ENCODE results near the gene GTPBP2. TPM values are rescaled to one million over a fixed set of nuclear protein-coding genes. Genes with fewer than 3 reads are reported as not detected.
A peak's percentile ranks its signal among the peaks of the same experiment; 100 is the strongest.

Gene GTPBP2
- total and polyA plus RNA-seq, 10 donors, result 29.6 to 100 (median 59.9) TPM

GRCh38 chr6:43624786-43625288, 4.2 kb downstream of the GTPBP2 start:
- peaks cover 0 to 68% (median 60%) of the 10 kb centered on the region in 6 donors for H3K36me3 ChIP-seq
- WGBS, 5 donors, result 93 to 96% (median 95%) methylated on average over 7 of the region's 7 CpGs
- no peak overlapping the region for H3K4me3 ChIP-seq
- H3K4me1 ChIP-seq, result peaks cover 10 to 37% (median 25%) of the 10 kb centered on the region in 6 donors
- no peak for DNase-seq
- H3K27me3 ChIP-seq (replicated peaks in 1 of 7), result no peaks in the 10 kb centered on the region
- H3K27ac ChIP-seq, result no peak overlapping the region
- no peaks in the 10 kb centered on the region for H3K9me3 ChIP-seq
- TF ChIP-seq POLR2A (IDR thresholded peaks at IDR 0.05), result no peak
- TF ChIP-seq CTCF (IDR thresholded peaks at IDR 0.05 in 8 of 11, conservative IDR thresholded peaks at IDR 0.05 in 3 of 11), result no peak
- no peak for TF ChIP-seq POLR2AphosphoS5 (IDR thresholded peaks at IDR 0.05)
- intact Hi-C loops (cut with DNase I; ENCODE audit: low total_unique reads), result no loop called here

- no peaks in the 10 kb centered on the region for H3K9me3 ChIP-seq
- intact Hi-C loops (cut with DNase I; ENCODE audit: low total_unique reads), result no loop called here
- TF ChIP-seq POLR2A (IDR thresholded peaks at IDR 0.05) (no peak), POLR2AphosphoS5 (IDR thresholded peaks at IDR 0.05) (peak in 2 of 3 donors; percentile 25 to 58), CTCF (IDR thresholded peaks at IDR 0.05 in 8 of 11, conservative IDR thresholded peaks at IDR 0.05 in 3 of 11) (no peak)
Measured at GRCh38 chr6:43623880-43624785, 4.9 kb downstream of the GTPBP2 start.

GRCh38 chr6:43622541-43622940, 6.5 kb downstream of the GTPBP2 start:
- H3K4me3 ChIP-seq, result no peak overlapping the region
- peaks cover 8 to 23% (median 17%) of the 10 kb centered on the region in 6 donors for H3K4me1 ChIP-seq
- H3K27ac ChIP-seq, result no peak overlapping the region
- TF ChIP-seq CTCF (IDR thresholded peaks at IDR 0.05 in 8 of 11, conservative IDR thresholded peaks at IDR 0.05 in 3 of 11) (no peak), POLR2AphosphoS5 (IDR thresholded peaks at IDR 0.05) (peak; percentile 28 to 69 (median 32))
- DNase-seq, result peak; percentile 61
- no peaks in the 10 kb centered on the region for H3K9me3 ChIP-seq
- no peaks in the 10 kb centered on the region for H3K27me3 ChIP-seq (replicated peaks in 1 of 7)
- intact Hi-C loops (cut with DNase I; ENCODE audit: low total_unique reads), result no loop called here
- peaks cover 0 to 91% (median 70%) of the 10 kb centered on the region in 6 donors for H3K36me3 ChIP-seq
- WGBS, 5 donors, result 94 to 99% (median 97%) methylated on average over 9 to 10 of the region's 10 CpGs

More at GRCh38 chr6:43623880-43624785, 4.9 kb downstream of the GTPBP2 start:
- Histone ChIP-seq H3K36me3 (peaks cover 0 to 75% (median 62%) of the 10 kb centered on the region in 6 donors), H3K27me3 (replicated peaks in 1 of 7) (no peaks in the 10 kb centered on the region), H3K4me3 (no peak overlapping the region), H3K4me1 (peaks cover 10 to 34% (median 25%) of the 10 kb centered on the region in 6 donors), H3K27ac (no peak overlapping the region)
- peak; percentile 47 for DNase-seq
- WGBS, 5 donors, result 91 to 97% (median 95%) methylated on average over 8 to 12 of the region's 12 CpGs

- Histone ChIP-seq H3K4me1 (peaks cover 3 to 16% (median 9%) of the 10 kb centered on the region in 6 donors), H3K27me3 (replicated peaks in 1 of 7) (no peaks in the 10 kb centered on the region), H3K4me3 (no peak overlapping the region), H3K27ac (no peak overlapping the region), H3K9me3 (no peaks in the 10 kb centered on the region), H3K36me3 (peaks cover 0 to 97% (median 70%) of the 10 kb centered on the region in 6 donors)
- 94 to 98% (median 95%) methylated on average over 10 of the region's 10 CpGs for WGBS, 5 donors
- intact Hi-C loops (cut with DNase I; ENCODE audit: low total_unique reads), result no loop called here
- no peak for DNase-seq
- TF ChIP-seq CTCF (IDR thresholded peaks at IDR 0.05 in 8 of 11, conservative IDR thresholded peaks at IDR 0.05 in 3 of 11) (no peak), POLR2AphosphoS5 (IDR thresholded peaks at IDR 0.05) (peak in 1 of 3 donors; percentile 13), POLR2A (IDR thresholded peaks at IDR 0.05) (no peak)
Measured at GRCh38 chr6:43621836-43622180, 7.3 kb downstream of the GTPBP2 start.
